ENCODE data around the gene ADIG.

ADIG gene

GRCh38 chr20:38633577-38634093 lies 52.6 kb downstream of the ADIG start:
- DNase-seq (ENCODE audit: low read depth) = peak; percentile 28

- no peak for DNase-seq (ENCODE audit: low read depth)
Observed at GRCh38 chr20:38635721-38636288, 54.8 kb downstream of the ADIG start.
